ENCODE data around the gene MYD88.

MYD88 gene

DNA sequence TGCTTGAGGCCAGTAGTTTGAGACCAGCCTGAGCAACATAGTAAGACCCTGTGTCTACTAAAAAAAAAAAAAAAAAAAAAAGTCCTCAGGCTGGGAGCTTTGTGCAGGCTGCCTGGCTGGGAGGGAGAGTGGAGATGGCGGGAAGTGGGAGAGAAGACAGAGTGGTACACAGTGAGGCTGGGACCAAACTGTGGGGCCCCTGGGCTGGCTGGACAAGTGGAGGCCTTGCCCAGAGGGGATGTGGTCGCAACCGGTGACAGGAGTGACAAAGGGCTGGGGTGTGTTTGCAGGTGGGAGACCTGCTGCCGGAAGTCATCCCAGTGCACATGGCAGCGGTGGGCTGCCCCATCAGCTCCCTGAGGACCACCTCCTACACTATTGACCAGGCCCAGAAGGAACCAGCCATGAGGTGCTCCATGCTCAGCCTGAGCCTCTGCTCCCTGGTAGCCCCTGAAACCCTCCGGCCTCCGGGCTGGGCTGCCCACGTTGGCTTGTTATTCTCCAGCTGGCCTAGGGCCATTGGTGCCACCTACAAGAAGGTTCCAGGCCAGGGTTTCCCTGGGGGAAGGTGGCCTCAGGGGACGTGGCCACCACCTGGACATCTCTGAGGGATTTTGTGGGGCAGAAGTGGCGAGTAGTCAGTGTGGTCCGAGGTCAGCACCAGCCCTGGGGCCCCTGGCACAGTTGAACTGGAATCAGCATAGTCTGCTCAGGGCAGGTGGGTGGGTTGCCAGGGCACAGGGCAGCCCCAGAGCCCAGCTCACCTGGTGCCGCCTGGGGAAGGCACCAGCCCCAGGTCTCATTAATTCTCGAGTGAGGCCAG, 24.2 kb upstream of the MYD88 start:
- no peak for DNase-seq

DNA sequence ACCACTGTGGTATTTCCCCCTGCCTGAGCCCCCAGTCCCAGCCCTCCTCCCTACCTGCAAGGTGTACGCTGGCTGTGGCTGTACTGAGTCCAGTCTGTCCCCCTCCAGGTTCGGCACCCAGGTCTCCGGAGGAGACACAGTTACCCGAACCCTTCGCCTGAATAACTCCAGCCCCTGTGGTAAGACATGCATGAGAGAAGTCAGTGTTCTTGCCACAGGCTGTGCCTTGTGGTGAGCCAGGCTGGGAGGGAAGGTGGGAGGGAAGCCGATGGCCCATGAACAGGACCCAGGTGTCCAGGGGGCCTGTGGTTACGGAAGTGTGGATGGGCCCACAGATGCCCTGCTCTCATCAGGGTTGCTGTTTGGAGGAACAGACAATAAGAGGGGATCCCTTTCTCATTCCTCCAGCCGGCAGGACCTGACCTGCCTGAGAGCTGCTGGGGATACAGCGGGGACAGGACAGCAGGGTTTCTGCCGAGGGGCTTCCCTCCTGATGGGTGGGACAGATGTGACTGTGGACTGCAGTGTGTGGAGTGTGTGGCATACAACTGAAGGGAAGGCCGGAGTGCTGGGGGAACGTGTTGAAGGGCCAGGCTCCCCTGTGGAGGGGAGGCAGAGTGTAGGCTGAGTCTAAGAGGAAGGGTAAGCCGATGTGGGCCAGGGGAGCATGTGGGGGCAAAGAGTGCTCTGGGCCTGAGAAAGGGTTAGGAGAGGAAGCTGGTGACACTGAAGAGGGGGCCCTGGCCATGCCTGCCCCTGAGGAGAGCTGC, 23.4 kb upstream of the MYD88 start:
- DNase-seq: no peak

DNA sequence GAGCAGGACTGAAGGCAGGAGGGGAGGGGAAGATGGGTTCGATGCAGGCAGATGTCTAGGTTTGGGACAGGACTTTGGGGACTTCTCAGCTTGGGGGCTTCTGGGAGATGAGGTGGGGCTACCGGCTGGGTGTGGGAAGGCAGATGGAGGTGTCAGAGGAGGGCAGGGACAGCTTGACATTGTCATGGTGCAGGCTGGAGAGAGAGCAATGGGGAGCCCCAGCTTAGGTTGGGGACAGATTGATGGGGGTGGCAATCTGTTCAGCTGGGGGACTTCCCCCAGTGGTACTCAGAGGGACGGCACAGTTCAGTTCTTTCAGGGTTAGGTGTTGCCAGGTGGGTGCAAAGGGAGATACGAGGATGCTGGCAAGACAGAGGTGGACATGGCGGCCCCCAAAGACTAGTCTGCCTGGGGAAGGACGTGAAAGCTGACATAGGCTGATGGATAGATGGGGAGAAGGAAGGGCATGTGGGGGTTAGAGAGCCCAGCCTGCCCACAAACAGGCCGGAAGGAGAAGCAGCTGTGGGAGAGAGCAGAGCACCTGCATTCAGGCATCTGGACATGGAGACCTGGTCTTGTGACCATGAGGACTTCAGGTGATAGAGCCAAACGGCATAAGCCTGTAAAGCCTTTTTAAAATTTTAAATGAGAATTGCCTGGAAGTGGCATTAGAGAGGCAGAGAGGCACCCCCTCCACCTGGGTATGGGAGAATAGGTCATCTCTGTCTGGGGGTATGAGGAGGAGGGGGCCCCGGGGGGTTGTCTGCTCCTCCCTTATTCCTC, 22.6 kb upstream of the MYD88 start:
- no peak for DNase-seq

DNA sequence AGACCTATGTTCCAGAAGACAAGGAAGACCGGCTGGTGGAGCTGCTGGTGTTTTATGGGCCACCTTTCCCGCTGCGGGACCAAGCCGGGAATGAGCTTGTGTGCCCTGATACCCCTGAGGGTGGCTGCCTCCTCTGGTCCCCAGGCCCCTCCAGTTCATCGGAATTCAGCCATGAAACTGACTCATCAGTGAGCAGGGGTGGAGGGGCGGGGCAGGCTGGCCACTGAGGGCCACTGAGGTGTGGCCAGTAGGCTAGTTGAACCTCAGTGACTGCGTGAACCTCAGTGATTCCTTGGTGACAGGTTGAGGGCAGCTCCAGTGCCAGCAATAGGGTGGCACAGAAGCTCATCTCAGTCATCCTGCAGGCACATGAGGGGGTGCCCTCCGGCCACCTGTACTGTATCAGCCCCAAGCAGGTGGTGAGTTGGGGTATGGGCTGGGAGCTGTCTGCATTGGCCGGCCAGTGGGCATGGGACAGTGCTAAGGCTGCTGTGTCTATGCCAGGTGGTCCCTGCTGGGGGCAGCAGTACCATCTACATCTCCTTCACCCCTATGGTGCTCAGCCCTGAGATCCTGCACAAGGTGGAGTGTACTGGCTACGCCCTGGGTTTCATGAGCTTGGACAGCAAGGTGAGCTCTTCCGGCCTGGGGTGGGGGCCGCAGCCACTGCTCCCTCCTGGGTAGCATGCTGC, 21.8 kb upstream of the MYD88 start:
- DNase-seq: no peak

DNA sequence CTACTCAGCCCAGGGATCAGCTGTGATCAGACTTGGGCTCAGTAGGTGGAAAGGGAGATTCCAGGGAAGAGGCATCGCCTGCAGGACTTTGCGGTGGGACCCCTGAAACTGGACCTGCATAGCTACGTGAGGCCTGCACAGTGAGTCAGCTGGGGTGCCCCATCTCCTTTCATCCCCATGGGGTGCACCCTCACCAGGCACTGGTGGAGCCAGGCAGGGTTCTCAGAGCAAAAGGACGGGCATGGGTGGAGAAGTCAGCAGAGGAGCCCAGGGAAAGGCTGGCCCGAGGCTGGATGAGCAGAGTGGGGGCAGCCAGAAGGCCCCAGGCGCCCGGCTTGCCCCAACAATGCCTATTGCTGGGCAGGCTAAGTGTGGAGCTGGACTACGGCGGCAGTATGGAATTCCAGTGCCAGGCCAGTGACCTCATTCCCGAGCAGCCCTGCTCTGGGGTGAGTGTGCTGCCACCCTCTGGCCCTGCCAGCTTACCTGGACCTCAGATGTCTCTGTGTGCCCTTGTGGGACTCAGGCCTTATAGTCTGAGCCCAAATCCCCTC, 21.2 kb upstream of the MYD88 start:
- no peak for DNase-seq

DNA sequence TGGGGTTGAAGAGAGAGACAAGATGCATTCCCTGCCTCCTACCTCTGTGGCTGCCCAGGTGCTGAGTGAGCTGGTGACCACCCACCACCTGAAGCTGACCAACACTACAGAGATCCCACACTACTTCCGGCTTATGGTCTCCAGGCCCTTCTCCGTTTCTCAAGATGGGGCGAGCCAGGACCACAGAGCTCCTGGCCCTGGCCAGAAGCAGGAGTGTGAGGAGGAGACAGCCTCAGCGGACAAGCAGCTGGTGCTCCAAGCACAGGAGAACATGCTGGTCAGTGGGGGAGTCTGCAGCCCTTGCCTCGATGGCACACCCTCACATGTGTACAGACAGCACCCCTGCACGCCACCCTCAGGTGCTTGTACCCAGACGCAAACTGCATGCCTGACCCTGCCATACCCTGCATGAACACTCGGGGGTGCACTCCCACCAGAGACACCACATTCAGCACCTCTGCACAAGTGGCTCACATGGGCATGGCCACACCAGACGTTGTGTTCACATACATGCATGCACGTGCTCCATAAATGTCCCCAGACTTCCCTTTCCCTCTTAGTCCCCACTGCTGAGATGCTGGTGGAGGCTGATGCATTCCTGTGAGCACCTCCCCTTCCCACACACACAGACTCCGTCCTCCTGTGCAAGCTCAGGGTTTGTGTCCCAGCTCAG, 20.6 kb upstream of the MYD88 start:
- DNase-seq: peak; percentile 60

DNA sequence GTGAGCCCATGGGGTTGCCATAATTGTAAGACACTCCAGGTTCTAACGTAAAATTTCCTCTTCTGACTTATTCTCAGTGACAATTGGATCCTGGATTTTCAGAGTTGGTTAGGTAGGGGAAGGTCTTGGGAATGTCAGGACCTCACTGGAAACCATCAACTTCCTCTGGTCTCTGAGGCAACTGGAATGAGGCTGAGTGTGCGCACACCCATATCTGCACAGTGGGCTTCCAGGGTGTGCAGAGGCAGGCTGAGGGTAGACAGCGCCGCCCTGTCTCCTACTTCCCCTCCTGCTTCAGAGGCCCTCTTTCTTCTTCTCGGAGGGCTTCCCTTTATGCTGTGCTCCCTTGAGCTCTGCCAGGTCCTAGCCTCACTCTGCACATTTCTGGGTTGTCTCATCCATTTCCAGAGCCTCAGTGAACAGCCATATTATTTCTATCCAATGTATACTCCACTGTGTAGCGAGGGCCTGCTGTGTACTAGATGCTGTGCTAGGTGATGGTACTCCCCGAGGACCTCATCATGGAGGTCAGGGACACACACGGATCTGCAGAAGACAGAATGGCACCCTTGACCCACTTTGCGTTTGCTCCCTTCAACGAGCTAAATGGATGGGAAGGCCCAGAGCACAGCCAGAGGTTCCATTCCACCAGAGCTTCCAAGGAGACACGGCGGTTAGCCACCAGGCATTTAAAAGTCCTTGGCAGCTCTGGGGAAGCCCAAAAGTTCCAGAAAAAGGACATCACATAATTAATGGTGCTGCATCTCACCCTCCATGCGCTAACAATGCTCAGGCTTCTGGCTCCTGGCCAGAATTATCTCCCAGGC, 19.8 kb upstream of the MYD88 start:
- no peak for DNase-seq

DNA sequence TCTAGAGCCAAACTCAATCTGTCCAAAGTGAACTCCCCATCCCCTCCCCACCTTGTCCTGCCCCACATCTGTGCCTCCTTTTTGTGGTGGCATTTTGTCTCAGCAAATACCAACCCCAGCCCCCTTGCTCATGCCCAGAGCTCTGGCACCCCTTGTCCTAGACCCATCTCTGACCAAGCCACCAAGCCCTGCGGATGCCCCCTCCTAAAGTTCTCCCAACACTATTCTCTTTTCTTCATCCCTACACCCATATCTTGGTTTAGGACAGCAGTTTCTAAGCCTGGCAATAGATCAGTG, 19.3 kb upstream of the MYD88 start:
- no peak for DNase-seq

DNA sequence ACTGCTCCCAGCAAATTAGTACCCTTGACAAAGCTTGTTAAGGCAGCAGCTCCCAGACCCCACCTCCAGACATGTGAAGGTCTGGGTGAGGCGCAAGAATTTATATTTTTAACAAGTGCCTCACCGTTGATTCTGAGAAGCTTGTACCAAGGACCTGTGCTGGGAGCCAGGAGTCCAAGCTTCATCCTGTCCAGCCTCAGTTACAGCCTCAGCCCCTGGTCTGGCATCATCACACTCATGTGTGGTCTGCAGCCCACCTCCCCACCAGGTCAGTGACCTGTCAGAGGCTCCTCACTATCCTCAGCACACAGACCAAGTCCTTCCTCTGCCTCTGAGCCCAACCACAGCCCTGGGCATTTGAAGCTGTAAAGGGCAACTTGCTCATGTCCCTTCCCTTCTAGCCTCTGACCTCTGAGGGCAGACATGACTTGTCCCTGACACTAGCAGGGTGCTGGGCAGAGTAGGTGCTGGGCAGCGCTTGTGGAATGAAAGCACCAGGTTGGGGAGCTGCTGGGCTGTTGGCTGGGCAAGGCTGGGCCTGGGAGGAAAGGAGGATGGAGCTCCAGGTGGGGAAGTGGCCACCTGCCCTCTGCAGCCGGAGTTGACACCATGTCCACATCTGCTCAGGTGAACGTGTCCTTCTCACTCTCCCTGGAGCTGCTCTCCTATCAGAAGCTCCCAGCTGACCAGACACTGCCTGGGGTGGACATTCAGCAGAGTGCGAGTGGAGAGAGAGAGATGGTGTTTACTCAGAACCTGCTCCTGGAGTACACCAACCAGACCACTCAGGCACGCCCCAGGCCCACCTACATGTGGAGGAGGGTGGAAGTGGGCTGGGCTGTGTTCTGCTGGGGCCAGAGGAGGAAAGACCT, 18.4 kb upstream of the MYD88 start:
- DNase-seq: no peak

DNA sequence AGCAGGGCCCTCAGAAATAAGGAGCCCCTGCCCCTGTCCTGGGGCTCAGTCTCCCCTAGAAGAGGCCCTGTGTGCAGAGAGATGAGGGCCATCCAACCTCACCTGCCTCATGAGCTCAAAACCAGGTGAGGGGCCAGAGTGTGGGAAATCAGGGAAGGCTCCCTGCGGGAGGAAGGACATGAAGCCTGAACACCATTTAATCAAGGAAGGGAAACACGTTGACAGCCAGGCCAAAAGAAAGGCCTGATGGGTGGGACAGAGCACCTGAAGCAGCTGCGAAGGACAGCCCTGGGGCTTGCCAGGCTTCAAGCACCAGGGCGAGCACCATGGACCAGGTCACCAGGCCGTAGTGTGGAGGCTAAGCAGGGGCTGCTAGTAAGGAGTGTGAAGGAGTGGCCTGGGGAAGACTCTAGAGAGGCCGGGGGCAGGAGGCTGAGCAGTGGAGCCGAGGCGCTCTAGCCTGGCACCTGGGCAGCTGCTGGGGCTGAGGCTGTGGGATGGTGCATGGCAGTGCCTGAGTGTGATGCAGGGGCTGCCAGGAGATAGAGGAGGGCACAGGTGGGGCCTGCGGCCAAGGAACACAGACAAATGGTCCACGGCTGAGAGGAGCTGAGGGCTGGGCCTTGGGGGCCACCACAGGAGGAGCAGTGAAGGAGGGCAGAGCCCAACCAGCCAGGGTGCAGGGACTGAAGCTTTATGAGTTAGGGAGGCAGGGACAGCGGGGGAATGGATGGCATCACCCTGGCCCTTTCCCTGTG, 17.6 kb upstream of the MYD88 start:
- no peak for DNase-seq

DNA sequence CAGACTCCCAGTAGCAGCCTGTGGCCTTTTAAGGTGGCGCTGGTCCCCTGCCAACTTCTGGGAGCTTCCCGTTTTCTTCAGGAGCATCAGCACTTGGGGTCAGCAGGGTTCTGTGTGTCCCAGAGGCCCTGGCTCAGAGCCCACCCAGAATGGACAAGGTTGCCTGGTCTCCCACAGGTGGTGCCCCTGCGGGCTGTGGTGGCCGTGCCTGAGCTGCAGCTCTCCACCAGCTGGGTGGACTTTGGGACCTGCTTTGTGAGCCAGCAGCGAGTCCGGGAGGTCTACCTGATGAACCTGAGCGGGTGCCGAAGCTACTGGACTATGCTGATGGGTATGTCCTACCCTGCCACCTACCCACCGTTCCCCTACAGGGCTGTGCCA, 17.0 kb upstream of the MYD88 start:
- DNase-seq: no peak

DNA sequence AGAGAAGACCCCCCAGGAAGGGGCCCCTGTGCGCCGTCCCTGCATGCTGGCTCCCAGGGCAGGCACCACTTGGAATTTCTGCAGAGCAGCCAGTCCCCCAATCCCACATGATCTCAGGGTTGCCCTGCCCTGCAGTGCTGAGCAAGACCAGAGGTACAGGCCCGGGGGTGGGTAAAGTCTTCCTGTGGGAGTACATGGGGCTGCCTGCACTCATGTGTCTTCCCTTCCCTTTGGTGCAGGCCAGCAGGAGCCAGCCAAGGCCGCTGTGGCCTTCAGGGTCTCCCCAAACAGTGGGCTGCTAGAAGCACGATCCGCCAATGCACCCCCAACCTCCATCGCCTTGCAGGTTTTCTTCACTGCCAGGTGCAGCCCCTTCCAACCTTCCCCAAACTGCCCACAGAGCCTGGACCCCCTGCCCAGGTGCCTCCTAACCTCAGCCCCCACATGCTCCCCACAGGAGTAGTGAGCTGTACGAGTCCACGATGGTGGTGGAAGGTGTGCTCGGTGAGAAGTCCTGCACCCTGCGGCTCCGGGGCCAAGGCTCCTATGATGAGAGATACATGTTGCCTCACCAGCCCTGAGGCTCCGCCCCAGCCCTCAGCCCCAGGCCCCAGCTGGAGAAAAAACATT, 16.5 kb upstream of the MYD88 start:
- DNase-seq: no peak

DNA sequence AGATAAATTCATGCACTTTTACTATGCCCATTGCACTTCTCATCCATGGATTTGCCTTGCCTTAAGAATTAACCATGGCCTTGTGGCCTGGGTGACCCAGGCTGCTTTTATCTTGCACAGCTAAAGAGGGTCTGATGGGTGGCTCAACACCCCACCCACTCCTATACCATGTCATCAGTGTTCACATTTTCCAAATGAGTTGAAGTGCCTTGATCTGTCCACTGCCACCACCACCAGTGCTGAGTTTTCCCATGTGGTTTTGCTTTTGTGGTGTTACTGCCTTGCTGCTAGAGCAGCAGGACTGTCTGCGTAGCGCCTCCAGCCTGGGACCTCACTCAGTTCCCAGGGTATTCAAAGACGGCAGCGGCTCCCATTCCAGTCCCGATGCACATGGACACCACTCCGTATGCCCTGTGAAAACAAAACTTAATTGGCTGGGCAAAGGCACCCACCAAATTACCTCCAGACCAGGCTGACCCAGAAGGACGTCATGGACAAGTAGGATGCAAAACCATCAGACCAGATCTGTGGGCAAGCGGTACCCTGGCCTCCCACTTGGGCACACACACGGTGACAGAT, 15.7 kb upstream of the MYD88 start:
- DNase-seq: no peak

DNA sequence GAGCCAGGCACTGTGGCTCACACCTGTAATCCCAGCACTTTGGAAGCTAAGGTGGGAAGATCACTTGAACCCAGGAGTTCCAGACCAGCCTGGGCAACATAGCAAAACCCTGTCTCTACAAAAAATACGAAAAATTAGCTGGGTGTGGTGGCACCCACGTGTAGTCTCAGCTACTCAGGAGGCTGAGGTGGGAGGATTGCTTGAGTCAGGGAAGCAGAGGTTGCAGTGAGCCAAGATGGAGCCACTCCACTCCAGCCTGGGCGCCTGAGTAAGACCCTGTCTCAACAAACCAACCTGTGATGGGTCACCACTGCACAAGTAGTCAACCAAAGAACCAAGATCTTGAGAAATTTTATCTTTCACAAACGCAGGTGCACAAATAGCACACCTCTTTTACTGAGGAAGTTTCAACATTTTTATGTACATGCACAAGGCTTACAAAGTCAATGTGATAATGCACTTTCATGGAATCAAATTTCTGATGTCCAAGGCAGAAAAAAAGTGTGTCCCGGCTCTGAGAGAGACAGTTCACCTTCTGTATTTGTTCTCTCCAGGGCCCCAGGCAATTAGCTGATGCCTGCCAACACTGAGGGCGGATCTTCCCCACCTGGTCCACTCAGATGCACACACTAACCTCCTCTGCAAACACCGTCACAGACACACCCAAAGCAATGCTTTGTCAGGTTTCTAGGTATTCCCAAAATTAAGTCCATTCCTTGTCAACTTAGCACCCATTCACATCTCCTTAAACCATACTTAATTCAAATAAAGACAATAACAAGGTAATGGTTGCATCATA, 13.9 kb upstream of the MYD88 start:
- DNase-seq: no peak

DNA sequence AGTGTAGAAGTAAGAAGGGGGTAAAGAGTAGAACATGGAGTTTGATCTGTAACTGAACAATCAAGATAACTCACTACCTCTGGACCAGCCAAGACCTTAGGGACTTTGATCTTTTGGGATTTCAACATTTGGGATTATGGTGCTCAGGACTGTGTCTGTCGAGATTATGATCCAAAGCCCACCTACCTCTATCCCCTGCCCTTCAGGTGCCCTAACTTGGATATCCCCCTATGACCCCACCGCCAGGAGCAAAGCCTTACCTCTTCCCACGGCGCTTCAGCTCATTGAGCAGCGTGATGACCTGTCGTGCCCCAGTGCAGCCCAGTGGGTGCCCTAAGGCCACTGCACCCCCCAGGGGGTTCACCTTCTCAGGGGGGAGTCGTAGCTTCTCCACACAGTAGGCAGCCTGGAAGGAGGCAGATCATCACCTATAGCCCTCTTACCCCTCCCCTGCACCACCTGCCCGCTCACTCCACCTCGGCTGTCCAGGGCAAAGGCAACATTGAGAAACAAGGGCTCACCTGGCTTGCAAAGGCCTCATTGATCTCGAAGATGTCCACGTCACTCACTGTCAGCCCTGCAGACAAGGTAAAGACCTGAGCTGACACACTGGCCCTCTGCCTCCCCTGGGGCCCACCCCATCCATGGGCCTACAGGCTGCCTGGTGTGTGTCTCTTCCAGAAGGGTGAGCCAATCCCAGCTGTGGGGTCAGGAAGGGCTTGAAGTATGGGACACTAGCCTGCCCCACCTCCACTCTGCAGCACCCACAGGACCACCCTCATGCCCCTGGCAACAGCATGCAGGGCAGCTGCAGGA, 12.9 kb upstream of the MYD88 start:
- DNase-seq: no peak

DNA sequence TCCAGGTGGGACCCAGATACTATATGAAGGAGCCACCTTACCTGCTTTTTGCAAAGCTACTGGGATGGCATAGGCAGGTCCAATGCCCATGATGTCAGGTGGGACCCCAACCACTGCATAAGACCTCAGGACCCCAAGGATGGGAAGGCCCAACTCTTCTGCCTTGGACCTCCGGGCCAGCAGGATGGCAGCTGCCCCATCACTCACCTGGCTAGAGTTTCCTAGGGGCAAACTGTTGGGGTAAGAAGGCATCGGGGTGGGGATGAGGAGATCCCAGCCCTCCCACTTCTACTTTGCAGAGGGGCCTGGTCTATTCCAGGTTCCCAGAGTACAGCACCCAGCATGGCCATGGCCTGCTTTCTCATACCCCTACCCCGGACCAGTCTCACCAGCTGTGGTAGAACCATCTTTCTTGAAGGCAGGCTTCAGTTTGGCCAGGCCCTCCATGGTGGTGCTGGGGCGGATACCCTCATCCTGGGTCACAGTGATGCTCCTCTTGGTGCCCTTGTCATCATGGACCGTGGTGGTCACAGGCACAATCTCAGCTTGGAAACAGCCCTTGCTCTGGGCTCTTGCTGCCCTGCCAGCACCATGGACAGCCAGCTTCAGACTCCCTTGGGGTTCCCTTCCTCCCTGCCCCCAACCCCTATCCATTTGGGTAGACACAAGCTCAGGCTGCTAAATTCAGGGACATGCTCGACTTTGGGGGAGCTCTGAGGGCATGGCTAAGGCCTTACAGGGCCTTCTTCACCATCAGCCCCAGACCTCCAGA, 12.2 kb upstream of the MYD88 start:
- no peak for DNase-seq

Data from effector CD4-positive, alpha-beta T cell (primary cell).